ENCODE data around the gene FURIN. TPM values are rescaled to one million over a fixed set of nuclear protein-coding genes. Genes with fewer than 3 reads are reported as not detected.

FURIN gene
- total and polyA plus RNA-seq, 9 of the 15 experiments (the other 6 are each of a cell fraction or from before 2014, with no cell fraction given) = 0.92 to 99.9 (median 34.8) TPM

DNA sequence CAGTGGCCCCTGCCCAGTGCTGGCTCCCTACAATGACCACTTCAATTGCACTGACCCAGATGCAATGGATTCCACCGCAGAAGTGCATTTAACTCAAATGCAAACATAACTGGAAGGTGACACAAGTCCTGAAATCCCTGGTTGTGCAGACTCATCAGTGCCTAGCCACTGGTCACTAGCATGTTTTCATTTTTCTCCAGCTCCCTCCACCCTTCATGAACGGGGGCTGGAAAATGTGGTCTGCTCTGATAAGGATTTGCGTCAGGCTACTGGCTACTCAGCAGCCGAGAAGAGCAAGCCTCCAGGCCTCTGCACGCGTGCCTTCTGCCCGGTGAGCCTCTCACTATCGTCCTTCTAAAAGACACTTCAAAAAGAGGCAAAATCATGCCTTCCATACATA lies 27.4 kb upstream of the FURIN start (continued):
- TF ChIP-seq, protein P1, sequence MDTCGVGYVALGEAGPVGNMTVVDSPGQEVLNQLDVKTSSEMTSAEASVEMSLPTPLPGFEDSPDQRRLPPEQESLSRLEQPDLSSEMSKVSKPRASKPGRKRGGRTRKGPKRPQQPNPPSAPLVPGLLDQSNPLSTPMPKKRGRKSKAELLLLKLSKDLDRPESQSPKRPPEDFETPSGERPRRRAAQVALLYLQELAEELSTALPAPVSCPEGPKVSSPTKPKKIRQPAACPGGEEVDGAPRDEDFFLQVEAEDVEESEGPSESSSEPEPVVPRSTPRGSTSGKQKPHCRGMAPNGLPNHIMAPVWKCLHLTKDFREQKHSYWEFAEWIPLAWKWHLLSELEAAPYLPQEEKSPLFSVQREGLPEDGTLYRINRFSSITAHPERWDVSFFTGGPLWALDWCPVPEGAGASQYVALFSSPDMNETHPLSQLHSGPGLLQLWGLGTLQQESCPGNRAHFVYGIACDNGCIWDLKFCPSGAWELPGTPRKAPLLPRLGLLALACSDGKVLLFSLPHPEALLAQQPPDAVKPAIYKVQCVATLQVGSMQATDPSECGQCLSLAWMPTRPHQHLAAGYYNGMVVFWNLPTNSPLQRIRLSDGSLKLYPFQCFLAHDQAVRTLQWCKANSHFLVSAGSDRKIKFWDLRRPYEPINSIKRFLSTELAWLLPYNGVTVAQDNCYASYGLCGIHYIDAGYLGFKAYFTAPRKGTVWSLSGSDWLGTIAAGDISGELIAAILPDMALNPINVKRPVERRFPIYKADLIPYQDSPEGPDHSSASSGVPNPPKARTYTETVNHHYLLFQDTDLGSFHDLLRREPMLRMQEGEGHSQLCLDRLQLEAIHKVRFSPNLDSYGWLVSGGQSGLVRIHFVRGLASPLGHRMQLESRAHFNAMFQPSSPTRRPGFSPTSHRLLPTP (IDR thresholded peaks at IDR 0.05; ENCODE audit: borderline replicate concordance, extremely low read depth, insufficient read length) = no peak
- TF ChIP-seq KHSRP (IDR thresholded peaks at IDR 0.05) = no peak
- TF ChIP-seq FOXA3 (CRISPR knock-in tag; conservative IDR thresholded peaks at IDR 0.05 in 1 of 2, IDR thresholded peaks at IDR 0.05 in 1 of 2) = no peak
- TF ChIP-seq PYGO2 (tag; IDR thresholded peaks at IDR 0.05) = peak; percentile 79
- peak; percentile 59 for TF ChIP-seq CREB1 (IDR thresholded peaks at IDR 0.05)
- peak; percentile 41; the same call in 1 of the 2 replicates for TF ChIP-seq CREB1 (CRISPR knock-in tag; IDR thresholded peaks at IDR 0.05)
- peak; percentile 99 for TF ChIP-seq TCF3 (CRISPR knock-in tag; IDR thresholded peaks at IDR 0.05)
- TF ChIP-seq, protein P2, sequence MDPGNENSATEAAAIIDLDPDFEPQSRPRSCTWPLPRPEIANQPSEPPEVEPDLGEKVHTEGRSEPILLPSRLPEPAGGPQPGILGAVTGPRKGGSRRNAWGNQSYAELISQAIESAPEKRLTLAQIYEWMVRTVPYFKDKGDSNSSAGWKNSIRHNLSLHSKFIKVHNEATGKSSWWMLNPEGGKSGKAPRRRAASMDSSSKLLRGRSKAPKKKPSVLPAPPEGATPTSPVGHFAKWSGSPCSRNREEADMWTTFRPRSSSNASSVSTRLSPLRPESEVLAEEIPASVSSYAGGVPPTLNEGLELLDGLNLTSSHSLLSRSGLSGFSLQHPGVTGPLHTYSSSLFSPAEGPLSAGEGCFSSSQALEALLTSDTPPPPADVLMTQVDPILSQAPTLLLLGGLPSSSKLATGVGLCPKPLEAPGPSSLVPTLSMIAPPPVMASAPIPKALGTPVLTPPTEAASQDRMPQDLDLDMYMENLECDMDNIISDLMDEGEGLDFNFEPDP (CRISPR knock-in tag; IDR thresholded peaks at IDR 0.05) = no peak
- TF ChIP-seq ETV1 (tag; conservative IDR thresholded peaks at IDR 0.05; ENCODE audit: low read depth) = peak; percentile 38; the same call in 1 of the 2 replicates
- TF ChIP-seq L3MBTL2 (IDR thresholded peaks at IDR 0.05) = peak; percentile 92
- no peak for TF ChIP-seq ATF1 (CRISPR knock-in tag; IDR thresholded peaks at IDR 0.05)
- peak; percentile 84 for TF ChIP-seq ATF1 (tag; IDR thresholded peaks at IDR 0.05)
- TF ChIP-seq EP300 (IDR thresholded peaks at IDR 0.05; ENCODE audit: low read length) = peak; percentile 99
- no peak for TF ChIP-seq TSC22D4 (tag; IDR thresholded peaks at IDR 0.05)
- no peak for TF ChIP-seq PHF20 (IDR thresholded peaks at IDR 0.05; ENCODE audit: partially characterized antibody)
- peak; percentile 88 for TF ChIP-seq SMAD4 (CRISPR knock-in tag; conservative IDR thresholded peaks at IDR 0.05)
- TF ChIP-seq, protein P3, sequence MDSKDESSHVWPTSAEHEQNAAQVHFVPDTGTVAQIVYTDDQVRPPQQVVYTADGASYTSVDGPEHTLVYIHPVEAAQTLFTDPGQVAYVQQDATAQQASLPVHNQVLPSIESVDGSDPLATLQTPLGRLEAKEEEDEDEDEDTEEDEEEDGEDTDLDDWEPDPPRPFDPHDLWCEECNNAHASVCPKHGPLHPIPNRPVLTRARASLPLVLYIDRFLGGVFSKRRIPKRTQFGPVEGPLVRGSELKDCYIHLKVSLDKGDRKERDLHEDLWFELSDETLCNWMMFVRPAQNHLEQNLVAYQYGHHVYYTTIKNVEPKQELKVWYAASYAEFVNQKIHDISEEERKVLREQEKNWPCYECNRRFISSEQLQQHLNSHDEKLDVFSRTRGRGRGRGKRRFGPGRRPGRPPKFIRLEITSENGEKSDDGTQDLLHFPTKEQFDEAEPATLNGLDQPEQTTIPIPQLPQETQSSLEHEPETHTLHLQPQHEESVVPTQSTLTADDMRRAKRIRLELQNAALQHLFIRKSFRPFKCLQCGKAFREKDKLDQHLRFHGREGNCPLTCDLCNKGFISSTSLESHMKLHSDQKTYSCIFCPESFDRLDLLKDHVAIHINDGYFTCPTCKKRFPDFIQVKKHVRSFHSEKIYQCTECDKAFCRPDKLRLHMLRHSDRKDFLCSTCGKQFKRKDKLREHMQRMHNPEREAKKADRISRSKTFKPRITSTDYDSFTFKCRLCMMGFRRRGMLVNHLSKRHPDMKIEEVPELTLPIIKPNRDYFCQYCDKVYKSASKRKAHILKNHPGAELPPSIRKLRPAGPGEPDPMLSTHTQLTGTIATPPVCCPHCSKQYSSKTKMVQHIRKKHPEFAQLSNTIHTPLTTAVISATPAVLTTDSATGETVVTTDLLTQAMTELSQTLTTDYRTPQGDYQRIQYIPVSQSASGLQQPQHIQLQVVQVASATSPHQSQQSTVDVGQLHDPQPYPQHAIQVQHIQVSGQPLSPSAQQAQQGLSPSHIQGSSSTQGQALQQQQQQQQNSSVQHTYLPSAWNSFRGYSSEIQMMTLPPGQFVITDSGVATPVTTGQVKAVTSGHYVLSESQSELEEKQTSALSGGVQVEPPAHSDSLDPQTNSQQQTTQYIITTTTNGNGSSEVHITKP (IDR thresholded peaks at IDR 0.05; ENCODE audit: partially characterized antibody) = peak; percentile 55
- TF ChIP-seq ZNF263 (CRISPR knock-in tag; IDR thresholded peaks at IDR 0.05; ENCODE audit: borderline replicate concordance) = no peak
- TF ChIP-seq CBX3 (IDR thresholded peaks at IDR 0.05; ENCODE audit: borderline replicate concordance in 1 of 2, low read length in 2 of 2) = peak in 1 of 2 experiments; percentile 90; a peak in 2 of 3 replicates
- TF ChIP-seq SAP30 (IDR thresholded peaks at IDR 0.05; ENCODE audit: borderline replicate concordance, insufficient read depth, low read depth, low read length, poor library complexity, severe bottlenecking) = no peak
- TF ChIP-seq BRF1 (IDR thresholded peaks at IDR 0.05; ENCODE audit: borderline replicate concordance, extremely low read depth, insufficient read length) = no peak
- peak; percentile 93 for TF ChIP-seq HDAC3 (IDR thresholded peaks at IDR 0.05; ENCODE audit: borderline replicate concordance, partially characterized antibody)

Measured in K562 (cell line).